Measurements from ENCODE around the gene ZNF487.

GRCh38 chr10:43452356-43452914, 15.5 kb downstream of the ZNF487 start:
- no peak for TF ChIP-seq ZFX (IDR thresholded peaks at IDR 0.05; ENCODE audit: borderline replicate concordance)
- TF ChIP-seq CTCF (IDR thresholded peaks at IDR 0.05), result no peak

Data from 22Rv1 (cell line).